Neural crest cell (in vitro differentiated cells): Measurements from ENCODE around the gene PC. TPM values are rescaled to one million over a fixed set of nuclear protein-coding genes. Genes with fewer than 3 reads are reported as not detected.

Experiments used
- DNase-seq: peaks from one replicate; pipeline ENCODE4 v3.0.0; 2021; ENCODE audit warnings: low read depth, mixed read lengths, low spot score
- H3K27ac Mint-ChIP-seq: one replicate; pipeline ENCODE4 v1.8.0; 2021; ENCODE audit warnings: mild to moderate bottlenecking, mixed read lengths; ENCODE audit not compliant: unreplicated experiment
- H3K27me3 Mint-ChIP-seq: 2 replicates; pipeline ENCODE4 v1.8.0; 2021; ENCODE audit warnings: low read depth, mild to moderate bottlenecking, mixed read lengths
- H3K36me3 Mint-ChIP-seq: 2 replicates; pipeline ENCODE4 v1.8.0; 2021; ENCODE audit warnings: low read depth, mild to moderate bottlenecking, mixed read lengths
- H3K4me1 Mint-ChIP-seq: 2 replicates; pipeline ENCODE4 v1.8.0; 2021; ENCODE audit warnings: mixed read lengths
- H3K4me3 Mint-ChIP-seq: one replicate; pipeline ENCODE4 v1.8.0; 2021; ENCODE audit warnings: mild to moderate bottlenecking, mixed read lengths
- H3K9me3 Mint-ChIP-seq: 2 replicates; pipeline ENCODE4 v1.8.0; 2021; ENCODE audit warnings: mixed read lengths
- CTCF ChIP-seq: fragments of 200-600 bp; sonication (generic); conservative IDR thresholded peaks from 2 replicates; pipeline ENCODE4 v1.5.0; 2021; ENCODE audit warnings: antibody characterized with exemption, mild to moderate bottlenecking
- total RNA-seq: library from RNA; stranded (reverse); gene quantifications from 2 replicates; pipeline ENCODE4 v1.2.1, GENCODE V29; 2021

The PC gene
- total RNA-seq, 1 donor from 2014 or later, result 53.6 TPM

- TF ChIP-seq CTCF, result no peak
- no peak for DNase-seq
- Mint-ChIP-seq H3K27ac (no peak overlapping the region), H3K27me3 (no peaks in the 10 kb centered on the region), H3K4me3 (no peak overlapping the region), H3K36me3 (no peaks in the 10 kb centered on the region), H3K4me1 (no peaks in the 10 kb centered on the region), H3K9me3 (no peaks in the 10 kb centered on the region)
Observed at GRCh38 chr11:66864172-66864901, 93.8 kb downstream of the PC start.

DNA sequence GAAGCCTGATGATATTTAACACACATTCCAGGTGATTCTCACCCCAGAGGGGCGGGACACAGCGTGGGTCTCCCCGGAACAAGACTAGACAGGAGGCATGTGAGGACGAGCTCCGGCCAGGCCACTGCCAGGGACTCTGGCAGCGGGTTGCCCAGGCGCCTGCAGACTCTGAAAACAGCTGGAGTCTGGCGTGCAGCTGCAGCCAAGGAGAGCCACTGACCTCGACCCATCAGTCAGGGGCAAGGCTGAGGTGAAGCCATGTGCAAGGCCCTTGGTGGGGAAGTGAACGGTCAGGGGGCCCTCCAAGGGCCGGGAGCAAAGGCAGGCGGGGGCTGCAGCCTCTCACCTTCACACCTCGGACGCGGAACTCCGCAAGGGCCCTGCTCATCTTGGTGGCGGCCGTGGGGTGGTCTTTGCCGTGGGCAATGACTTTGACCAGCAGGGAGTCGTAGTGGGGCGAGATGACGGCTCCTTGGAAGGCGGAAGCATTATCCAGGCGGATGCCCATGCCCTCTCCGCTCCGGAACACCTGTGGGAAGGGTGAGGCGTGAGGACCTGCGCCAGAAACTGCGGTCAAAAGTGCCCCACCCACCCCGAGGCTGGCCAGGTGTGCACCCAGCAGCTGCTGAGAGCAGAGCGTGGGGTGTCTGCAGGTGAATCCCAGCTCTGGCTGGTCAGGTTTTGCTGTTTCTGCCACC is 94.6 kb downstream of the PC start:
- no peaks in the 10 kb centered on the region for H3K9me3 Mint-ChIP-seq
- H3K4me1 Mint-ChIP-seq, result no peaks in the 10 kb centered on the region
- H3K27me3 Mint-ChIP-seq, result no peaks in the 10 kb centered on the region
- H3K4me3 Mint-ChIP-seq, result no peak overlapping the region
- TF ChIP-seq CTCF, result no peak
- H3K36me3 Mint-ChIP-seq, result no peaks in the 10 kb centered on the region
- no peak for DNase-seq
- no peak overlapping the region for H3K27ac Mint-ChIP-seq

DNA sequence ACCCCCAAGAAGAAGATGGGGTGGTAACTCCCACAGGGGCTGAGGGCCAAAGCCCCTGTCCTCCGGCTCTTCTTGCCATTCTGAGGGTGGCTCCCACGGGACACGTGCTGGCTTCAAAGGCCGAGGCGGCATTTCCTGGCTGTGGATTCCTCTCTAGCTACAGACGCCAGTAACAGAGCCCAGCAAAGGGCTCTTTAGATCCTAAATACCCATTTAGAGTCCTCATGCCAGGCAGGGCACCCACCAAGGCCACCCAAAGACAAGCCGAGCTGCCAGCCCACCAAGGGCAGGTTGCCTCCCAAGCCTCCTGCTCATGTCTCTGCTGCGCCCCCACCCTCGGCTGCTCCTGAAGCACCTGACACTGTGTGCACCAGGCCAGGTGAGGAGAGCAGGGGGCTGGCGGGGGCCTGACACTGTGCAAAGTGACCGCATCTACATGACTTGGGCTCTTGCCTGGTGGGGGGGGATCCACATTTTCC is 95.6 kb downstream of the PC start:
- TF ChIP-seq CTCF, result no peak
- Mint-ChIP-seq H3K27me3 (no peaks in the 10 kb centered on the region), H3K9me3 (no peaks in the 10 kb centered on the region), H3K36me3 (no peaks in the 10 kb centered on the region), H3K4me1 (no peaks in the 10 kb centered on the region), H3K27ac (no peak overlapping the region), H3K4me3 (no peak overlapping the region)
- DNase-seq, result no peak

DNA sequence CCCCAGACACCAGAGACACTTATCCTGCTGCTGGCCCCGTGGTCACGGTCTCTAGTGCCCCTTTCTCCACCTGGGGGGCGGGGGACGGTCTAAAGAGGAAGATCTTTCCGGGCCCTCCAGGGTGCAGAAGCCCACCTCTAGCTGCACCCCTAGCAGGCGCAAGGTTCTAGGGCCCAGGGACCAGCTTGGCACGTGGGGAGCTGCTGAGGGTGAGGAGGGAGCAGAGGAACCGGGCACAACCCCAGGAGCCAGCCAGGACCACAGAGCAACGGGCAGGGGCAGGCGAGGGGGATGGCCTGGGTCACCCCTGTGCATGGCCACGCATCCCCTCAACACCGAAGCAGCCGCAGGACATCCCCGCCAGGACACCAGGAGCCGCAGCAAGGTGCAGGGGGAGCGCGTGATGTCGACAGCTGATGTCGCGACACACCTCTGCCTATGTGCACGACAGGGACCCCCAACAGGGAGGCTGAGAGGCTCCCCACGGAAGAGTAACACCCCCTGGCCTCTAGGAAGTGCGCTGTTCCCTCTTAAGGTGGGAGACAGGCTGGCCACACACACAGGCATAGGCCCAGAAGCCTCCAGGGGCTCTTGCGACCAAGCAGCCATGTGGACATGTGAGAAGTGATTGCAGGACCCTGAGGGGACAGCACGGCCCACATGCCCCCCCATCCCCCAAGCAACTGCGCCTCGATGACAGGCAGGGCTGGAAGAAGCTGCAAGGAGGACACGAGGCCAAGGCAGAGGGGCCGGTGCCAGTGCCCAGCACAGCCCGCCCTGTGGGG is 96.2 kb downstream of the PC start:
- H3K9me3 Mint-ChIP-seq, result no peaks in the 10 kb centered on the region
- no peaks in the 10 kb centered on the region for H3K4me1 Mint-ChIP-seq
- no peaks in the 10 kb centered on the region for H3K27me3 Mint-ChIP-seq
- no peak for DNase-seq
- H3K4me3 Mint-ChIP-seq, result no peak overlapping the region
- no peak for TF ChIP-seq CTCF
- no peak overlapping the region for H3K27ac Mint-ChIP-seq
- H3K36me3 Mint-ChIP-seq, result no peaks in the 10 kb centered on the region

GRCh38 chr11:66861038-66861773 is 97.0 kb downstream of the PC start:
- H3K36me3 Mint-ChIP-seq, result no peaks in the 10 kb centered on the region
- H3K4me1 Mint-ChIP-seq, result no peaks in the 10 kb centered on the region
- no peaks in the 10 kb centered on the region for H3K9me3 Mint-ChIP-seq
- no peak for TF ChIP-seq CTCF
- H3K4me3 Mint-ChIP-seq, result no peak overlapping the region
- H3K27ac Mint-ChIP-seq, result no peak overlapping the region
- no peak for DNase-seq
- H3K27me3 Mint-ChIP-seq, result no peaks in the 10 kb centered on the region
